GM19438 (cell line): Measurements from ENCODE around the gene CDH22.

Source experiments
- ATAC-seq: cut with Tn5 transposase; IDR thresholded peaks from one replicate; pipeline ENCODE4 v1.9.1; 2021; ENCODE audit warnings: low read depth; ENCODE audit not compliant: unreplicated experiment

Gene CDH22

GRCh38 chr20:46304361-46304760 is 3.9 kb downstream of the CDH22 start:
- ATAC-seq = no peak

GRCh38 chr20:46303176-46303956 is 4.9 kb downstream of the CDH22 start:
- ATAC-seq = no peak

- no peak for ATAC-seq
Observed at GRCh38 chr20:46302106-46302505, 6.2 kb downstream of the CDH22 start.

GRCh38 chr20:46300281-46300680 is 8.0 kb downstream of the CDH22 start:
- no peak for ATAC-seq

GRCh38 chr20:46299078-46299477 is 9.2 kb downstream of the CDH22 start:
- no peak for ATAC-seq

GRCh38 chr20:46298374-46298773 is 9.9 kb downstream of the CDH22 start:
- ATAC-seq = no peak

GRCh38 chr20:46296526-46297250 is 11.6 kb downstream of the CDH22 start:
- ATAC-seq = no peak

- no peak for ATAC-seq
Observed at GRCh38 chr20:46293084-46293483, 15.2 kb downstream of the CDH22 start.

GRCh38 chr20:46291401-46291800 is 16.9 kb downstream of the CDH22 start:
- no peak for ATAC-seq

GRCh38 chr20:46289432-46289831 is 18.9 kb downstream of the CDH22 start:
- no peak for ATAC-seq

- ATAC-seq = no peak
Observed at GRCh38 chr20:46286977-46287376, 21.3 kb downstream of the CDH22 start.

GRCh38 chr20:46286382-46286781 is 21.9 kb downstream of the CDH22 start:
- ATAC-seq = no peak

- no peak for ATAC-seq
Observed at GRCh38 chr20:46285740-46286139, 22.6 kb downstream of the CDH22 start.

GRCh38 chr20:46285072-46285471 is 23.2 kb downstream of the CDH22 start:
- ATAC-seq = no peak

- ATAC-seq = no peak
Observed at GRCh38 chr20:46284040-46284427, 24.3 kb downstream of the CDH22 start.

GRCh38 chr20:46283426-46284039 is 24.8 kb downstream of the CDH22 start:
- no peak for ATAC-seq

- no peak for ATAC-seq
Observed at GRCh38 chr20:46282669-46283068, 25.6 kb downstream of the CDH22 start.

GRCh38 chr20:46279103-46279502 is 29.2 kb downstream of the CDH22 start:
- no peak for ATAC-seq

- no peak for ATAC-seq
Observed at GRCh38 chr20:46277602-46278001, 30.7 kb downstream of the CDH22 start.

GRCh38 chr20:46276531-46276930 is 31.8 kb downstream of the CDH22 start:
- no peak for ATAC-seq

GRCh38 chr20:46275091-46275490 is 33.2 kb downstream of the CDH22 start:
- ATAC-seq = no peak

GRCh38 chr20:46273717-46274116 is 34.6 kb downstream of the CDH22 start:
- ATAC-seq = no peak
